Measurements from ENCODE around the gene CCL14.
"Not testable (repeated sequence)": the region's sequence is repeated elsewhere in the genome, so short reads cannot be mapped to it uniquely, and the experiment has no call there.

Gene CCL14

GRCh38 chr17:36001862-36002603 lies 15.5 kb upstream of the CCL14 start:
- TF ChIP-seq CTCF (IDR thresholded peaks at IDR 0.05) (no peak), ZFX (IDR thresholded peaks at IDR 0.05; ENCODE audit: borderline replicate concordance) (no peak)
- no peak overlapping the region for H3K27ac ChIP-seq

- no peak within 1 kb of the TSS for H3K27ac ChIP-seq
- TF ChIP-seq CTCF (IDR thresholded peaks at IDR 0.05): no peak
- TF ChIP-seq ZFX (IDR thresholded peaks at IDR 0.05; ENCODE audit: borderline replicate concordance): no peak
These were observed 14.7 kb upstream of the CCL14 start, which contains the start of gene CCL15 for GRCh38 chr17:36001110-36001771. TSS of gene CCL15 (minus strand) at chr17:36001553. CDS start at chr17:36001492, 61 bp downstream.

GRCh38 chr17:36000732-36001109 lies 14.2 kb upstream of the CCL14 start:
- TF ChIP-seq ZFX (IDR thresholded peaks at IDR 0.05; ENCODE audit: borderline replicate concordance): no peak
- no peak for TF ChIP-seq CTCF (IDR thresholded peaks at IDR 0.05)
- H3K27ac ChIP-seq: no peak overlapping the region

GRCh38 chr17:35998756-35999155 lies 12.2 kb upstream of the CCL14 start:
- TF ChIP-seq CTCF (IDR thresholded peaks at IDR 0.05): no peak
- no peak for TF ChIP-seq ZFX (IDR thresholded peaks at IDR 0.05; ENCODE audit: borderline replicate concordance)
- no peak overlapping the region for H3K27ac ChIP-seq

GRCh38 chr17:35998018-35998545 lies 11.6 kb upstream of the CCL14 start:
- H3K27ac ChIP-seq: no peak overlapping the region

GRCh38 chr17:35995346-35995745 lies 8.8 kb upstream of the CCL14 start:
- H3K27ac ChIP-seq: not testable (repeated sequence)

More at GRCh38 chr17:35998018-35998545, 11.6 kb upstream of the CCL14 start:
- TF ChIP-seq CTCF (IDR thresholded peaks at IDR 0.05): no peak
- TF ChIP-seq ZFX (IDR thresholded peaks at IDR 0.05; ENCODE audit: borderline replicate concordance): no peak

GRCh38 chr17:35991075-35991474 lies 4.5 kb upstream of the CCL14 start:
- H3K27ac ChIP-seq: no peak overlapping the region
- TF ChIP-seq CTCF (IDR thresholded peaks at IDR 0.05) (no peak), ZFX (IDR thresholded peaks at IDR 0.05; ENCODE audit: borderline replicate concordance) (no peak)
